ENCODE measurements around the gene PHLPP2. TPM values are rescaled to one million over a fixed set of nuclear protein-coding genes. Genes with fewer than 3 reads are reported as not detected.
"Not testable (repeated sequence)": the region's sequence is repeated elsewhere in the genome, so short reads cannot be mapped to it uniquely, and the experiment has no call there.

The PHLPP2 gene
- total RNA-seq, 1 donor from 2014 or later = 16.5 TPM

- DNase-seq (ENCODE audit: low spot score) = peak; percentile 92
These were observed 773 bp downstream of the PHLPP2 start for GRCh38 chr16:71723537-71724319.

GRCh38 chr16:71722801-71723536 lies 1.5 kb downstream of the PHLPP2 start:
- peak; percentile 92 for DNase-seq (ENCODE audit: low spot score)

GRCh38 chr16:71721066-71721740 lies 3.3 kb downstream of the PHLPP2 start:
- DNase-seq (ENCODE audit: low spot score) = no peak

GRCh38 chr16:71712501-71712900 lies 12.0 kb downstream of the PHLPP2 start:
- DNase-seq (ENCODE audit: low spot score) = no peak

- DNase-seq (ENCODE audit: low spot score) = no peak
These were observed 12.7 kb downstream of the PHLPP2 start for GRCh38 chr16:71711789-71712188.

GRCh38 chr16:71709229-71709781 lies 15.2 kb downstream of the PHLPP2 start:
- no peak for DNase-seq (ENCODE audit: low spot score)

- no peak for DNase-seq (ENCODE audit: low spot score)
These were observed 15.8 kb downstream of the PHLPP2 start for GRCh38 chr16:71708696-71709095.

- DNase-seq (ENCODE audit: low spot score) = no peak
These were observed 17.3 kb downstream of the PHLPP2 start for GRCh38 chr16:71707199-71707598.

GRCh38 chr16:71706046-71706445 lies 18.5 kb downstream of the PHLPP2 start:
- DNase-seq (ENCODE audit: low spot score) = no peak

GRCh38 chr16:71703333-71703732 lies 21.2 kb downstream of the PHLPP2 start:
- DNase-seq (ENCODE audit: low spot score) = no peak

- DNase-seq (ENCODE audit: low spot score) = no peak
These were observed 23.7 kb downstream of the PHLPP2 start for GRCh38 chr16:71700831-71701230.

GRCh38 chr16:71698491-71698890 lies 26.0 kb downstream of the PHLPP2 start:
- no peak for DNase-seq (ENCODE audit: low spot score)

- no peak for DNase-seq (ENCODE audit: low spot score)
These were observed 31.3 kb downstream of the PHLPP2 start for GRCh38 chr16:71693164-71693563.

- no peak for DNase-seq (ENCODE audit: low spot score)
These were observed 34.6 kb downstream of the PHLPP2 start for GRCh38 chr16:71689901-71690300.

GRCh38 chr16:71687861-71688260 lies 36.6 kb downstream of the PHLPP2 start:
- DNase-seq (ENCODE audit: low spot score) = no peak

GRCh38 chr16:71684280-71684679 lies 40.2 kb downstream of the PHLPP2 start:
- DNase-seq (ENCODE audit: low spot score) = not testable (repeated sequence)

- DNase-seq (ENCODE audit: low spot score) = no peak
These were observed 43.1 kb downstream of the PHLPP2 start for GRCh38 chr16:71681360-71681759.

- no peak for DNase-seq (ENCODE audit: low spot score)
These were observed 48.3 kb downstream of the PHLPP2 start for GRCh38 chr16:71676236-71676635.

- no peak for DNase-seq (ENCODE audit: low spot score)
These were observed 49.1 kb downstream of the PHLPP2 start for GRCh38 chr16:71675380-71675779.

GRCh38 chr16:71674229-71674628 lies 50.3 kb downstream of the PHLPP2 start:
- DNase-seq (ENCODE audit: low spot score) = no peak

GRCh38 chr16:71673582-71673973 lies 50.9 kb downstream of the PHLPP2 start:
- no peak for DNase-seq (ENCODE audit: low spot score)

Data from mesenteric fat pad (tissue), 1 donor.